ENCODE data around the gene KIAA0319L. TPM values are rescaled to one million over a fixed set of nuclear protein-coding genes. Genes with fewer than 3 reads are reported as not detected.

Gene KIAA0319L
- total RNA-seq, 2 donors from 2014 or later = 68.4 to 77.6 TPM

DNA sequence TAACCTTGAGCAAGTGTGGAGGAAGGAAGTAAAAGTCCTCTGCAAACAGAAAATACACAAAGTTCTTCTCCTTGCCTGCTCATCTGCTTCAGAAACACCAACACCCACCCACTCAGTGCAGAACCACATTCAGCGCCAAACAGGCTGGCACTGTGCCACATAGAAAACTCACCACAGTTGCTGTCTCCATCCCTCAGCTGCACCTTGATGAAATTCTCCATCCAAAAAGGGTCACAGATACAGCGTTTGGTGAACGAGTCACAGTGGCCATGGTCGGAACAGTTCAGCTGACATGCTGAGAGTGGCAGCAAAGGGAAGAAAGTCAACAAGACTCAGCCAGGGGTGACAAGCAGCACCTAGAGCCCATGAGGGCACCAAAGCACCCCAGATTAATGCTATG, 114.5 kb downstream of the KIAA0319L start:
- DNase-seq = no peak
- Mint-ChIP-seq H3K9me3 (no peaks in the 10 kb centered on the region), H3K27me3 (ENCODE audit: insufficient read depth) (no peaks in the 10 kb centered on the region), H3K4me3 (no peak overlapping the region), H3K27ac (peak overlapping the region; percentile 14), H3K36me3 (ENCODE audit: low read depth) (peaks cover 50% of the 10 kb centered on the region), H3K4me1 (peaks cover 23% of the 10 kb centered on the region)
- Histone ChIP-seq H3K4me3 (ENCODE audit: low read length) (no peak overlapping the region), H3K36me3 (ENCODE audit: control insufficient read depth, insufficient read depth, low read length) (peaks cover 74% of the 10 kb centered on the region), H3K27me3 (ENCODE audit: control insufficient read depth, insufficient read depth, low read length, poor library complexity, severe bottlenecking) (no peaks in the 10 kb centered on the region), H3K4me1 (ENCODE audit: control insufficient read depth, insufficient read depth, low read length) (peaks cover 3% of the 10 kb centered on the region), H3K9ac (ENCODE audit: extremely low read depth, low read length, poor library complexity, severe bottlenecking) (no peak overlapping the region), H3K27ac (ENCODE audit: low read depth, low read length) (no peak overlapping the region), H3K9me3 (ENCODE audit: control insufficient read depth, low read length) (no peaks in the 10 kb centered on the region)
- TF ChIP-seq CTCF (conservative IDR thresholded peaks at IDR 0.05) = no peak
- WGBS, 2 experiments (ENCODE audit: insufficient coverage in 1 of 2, insufficient read length in 1 of 2) = 96 to 100% methylated on average over 3 to 4 of the region's 4 CpGs

- H3K36me3 ChIP-seq (ENCODE audit: control insufficient read depth, insufficient read depth, low read length) = peaks cover 67% of the 10 kb centered on the region
- H3K4me3 ChIP-seq (ENCODE audit: low read length) = no peak overlapping the region
- Mint-ChIP-seq H3K27ac (peak overlapping the region; percentile 49), H3K27me3 (ENCODE audit: insufficient read depth) (no peaks in the 10 kb centered on the region), H3K36me3 (ENCODE audit: low read depth) (peaks cover 51% of the 10 kb centered on the region), H3K4me1 (peaks cover 25% of the 10 kb centered on the region), H3K4me3 (no peak overlapping the region), H3K9me3 (no peaks in the 10 kb centered on the region)
- no peak overlapping the region for H3K9ac ChIP-seq (ENCODE audit: extremely low read depth, low read length, poor library complexity, severe bottlenecking)
- no peak overlapping the region for H3K27ac ChIP-seq (ENCODE audit: low read depth, low read length)
- whole genome bisulfite sequencing, 2 experiments (ENCODE audit: insufficient coverage in 1 of 2, insufficient read length in 1 of 2) = 92% methylated on average over 2 to 8 of the region's 8 CpGs
- no peaks in the 10 kb centered on the region for H3K27me3 ChIP-seq (ENCODE audit: control insufficient read depth, insufficient read depth, low read length, poor library complexity, severe bottlenecking)
- peaks cover 3% of the 10 kb centered on the region for H3K4me1 ChIP-seq (ENCODE audit: control insufficient read depth, insufficient read depth, low read length)
- TF ChIP-seq CTCF (conservative IDR thresholded peaks at IDR 0.05) = no peak
- no peaks in the 10 kb centered on the region for H3K9me3 ChIP-seq (ENCODE audit: control insufficient read depth, low read length)
- peak; percentile 37 for DNase-seq
Observed at GRCh38 chr1:35441926-35442579, 115.2 kb downstream of the KIAA0319L start.

DNA sequence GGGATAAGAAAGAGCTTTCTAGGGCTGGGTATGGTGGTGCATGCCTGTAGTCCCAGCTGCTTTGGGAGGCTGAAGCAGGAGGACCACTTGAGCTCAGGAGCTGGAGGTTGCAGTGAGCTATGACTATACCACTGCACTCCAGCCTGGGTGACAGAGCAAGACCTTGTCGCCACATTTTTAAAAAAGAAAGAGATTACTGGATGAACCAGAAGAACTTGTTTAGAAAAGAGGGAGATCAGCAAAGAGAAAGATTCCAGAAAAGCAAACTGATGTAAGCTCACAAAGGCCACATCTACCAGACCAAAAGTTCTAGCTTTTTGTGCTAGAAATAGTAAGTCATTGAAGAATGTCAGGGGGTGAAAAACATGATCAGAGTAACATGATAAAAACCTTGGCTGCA, 117.6 kb downstream of the KIAA0319L start:
- Mint-ChIP-seq H3K27me3 (ENCODE audit: insufficient read depth) (no peaks in the 10 kb centered on the region), H3K27ac (no peak overlapping the region)

More for the DNA sequence above, 117.6 kb downstream of the KIAA0319L start:
- Histone ChIP-seq H3K4me1 (ENCODE audit: control insufficient read depth, insufficient read depth, low read length) (peaks cover 3% of the 10 kb centered on the region), H3K9ac (ENCODE audit: extremely low read depth, low read length, poor library complexity, severe bottlenecking) (no peak overlapping the region), H3K9me3 (ENCODE audit: control insufficient read depth, low read length) (no peaks in the 10 kb centered on the region), H3K4me3 (ENCODE audit: low read length) (no peak overlapping the region), H3K36me3 (ENCODE audit: control insufficient read depth, insufficient read depth, low read length) (peaks cover 65% of the 10 kb centered on the region), H3K27me3 (ENCODE audit: control insufficient read depth, insufficient read depth, low read length, poor library complexity, severe bottlenecking) (no peaks in the 10 kb centered on the region), H3K27ac (ENCODE audit: low read depth, low read length) (no peak overlapping the region)
- DNase-seq = peak; percentile 24
- TF ChIP-seq CTCF (conservative IDR thresholded peaks at IDR 0.05) = no peak
- peaks cover 69% of the 10 kb centered on the region for H3K36me3 Mint-ChIP-seq (ENCODE audit: low read depth)
- whole genome bisulfite sequencing, 2 experiments (ENCODE audit: insufficient coverage in 1 of 2, insufficient read length in 1 of 2) = 97 to 100% methylated on average over 1 of the region's 1 CpG
- H3K9me3 Mint-ChIP-seq = no peaks in the 10 kb centered on the region
- peaks cover 24% of the 10 kb centered on the region for H3K4me1 Mint-ChIP-seq
- H3K4me3 Mint-ChIP-seq = no peak overlapping the region
